GM18505 (cell line): ENCODE results near the gene THAP3.
"Not testable (repeated sequence)": the region's sequence is repeated elsewhere in the genome, so short reads cannot be mapped to it uniquely, and the experiment has no call there.

Experiments used
- ATAC-seq: cut with Tn5 transposase; IDR thresholded peaks from one replicate; pipeline ENCODE4 v1.9.1; 2021; ENCODE audit not compliant: unreplicated experiment
- POLR2A ChIP-seq: IDR thresholded peaks from 4 replicates; pipeline ENCODE4 v1.6.1; 2011; ENCODE audit warnings: borderline replicate concordance; ENCODE audit not compliant: insufficient read depth, insufficient read length; ENCODE audit errors: extremely low read depth

The THAP3 gene

GRCh38 chr1:6627841-6628545 lies 3.3 kb downstream of the THAP3 start:
- no peak for ATAC-seq

GRCh38 chr1:6628971-6629479 lies 4.4 kb downstream of the THAP3 start:
- ATAC-seq = no peak
- TF ChIP-seq POLR2A = no peak

More at GRCh38 chr1:6627841-6628545, 3.3 kb downstream of the THAP3 start:
- TF ChIP-seq POLR2A = no peak

GRCh38 chr1:6630027-6630426 lies 5.4 kb downstream of the THAP3 start:
- no peak for TF ChIP-seq POLR2A
- ATAC-seq = no peak

- no peak for TF ChIP-seq POLR2A
- ATAC-seq = no peak
Measured at GRCh38 chr1:6631058-6631457, 6.4 kb downstream of the THAP3 start.

- TF ChIP-seq POLR2A = no peak
- ATAC-seq = no peak
Measured at GRCh38 chr1:6632588-6633514, 8.2 kb downstream of the THAP3 start.

- no peak for TF ChIP-seq POLR2A
- ATAC-seq = no peak
Measured at GRCh38 chr1:6634371-6635052, 9.8 kb downstream of the THAP3 start.

- ATAC-seq = no peak
- no peak for TF ChIP-seq POLR2A
Measured at GRCh38 chr1:6635161-6635909, 10.7 kb downstream of the THAP3 start.

- ATAC-seq = no peak
- no peak for TF ChIP-seq POLR2A
Measured at GRCh38 chr1:6635910-6636760, 11.5 kb downstream of the THAP3 start.

GRCh38 chr1:6636778-6637177 lies 12.1 kb downstream of the THAP3 start:
- ATAC-seq = not testable (repeated sequence)

- ATAC-seq = no peak
- no peak for TF ChIP-seq POLR2A
Measured at GRCh38 chr1:6637770-6638169, 13.1 kb downstream of the THAP3 start.

GRCh38 chr1:6638226-6638625 lies 13.6 kb downstream of the THAP3 start:
- TF ChIP-seq POLR2A = no peak
- ATAC-seq = no peak

- ATAC-seq = not testable (repeated sequence)
Measured at GRCh38 chr1:6640867-6641266, 16.2 kb downstream of the THAP3 start.
